Upper lobe of left lung (tissue), 6 donors: Measurements from ENCODE around the gene ABCC12. TPM values are rescaled to one million over a fixed set of nuclear protein-coding genes. Genes with fewer than 3 reads are reported as not detected.

ENCODE experiments used
- ATAC-seq, 2 donors: fragments of 200-7000 bp; cut with Tn5 transposase; one replicate each; pipeline ENCODE4 v1.9.1; 2022; ENCODE audit warnings: mild to moderate bottlenecking in 2 of 2, moderate library complexity in 2 of 2; ENCODE audit not compliant: low FRiP score in 2 of 2
- DNase-seq, 2 donors: peaks; one replicate each; pipeline ENCODE4 v3.0.0-alpha.2; 2019 to 2020
- H3K27ac ChIP-seq, 4 donors: fragments of 200-600 bp; sonication (generic); one replicate each; pipeline ENCODE4 v1.5.1; 2016 to 2019
- H3K27me3 ChIP-seq, 4 donors: fragments of 200-600 bp; sonication (generic); one replicate each; pipeline ENCODE4 v1.5.1; 2017 to 2019
- H3K36me3 ChIP-seq, 4 donors: fragments of 200-600 bp; sonication (generic); one replicate each; pipeline ENCODE4 v1.5.1; 2016 to 2019
- H3K4me1 ChIP-seq, 4 donors: fragments of 200-600 bp; sonication (generic); one replicate each; pipeline ENCODE4 v1.5.1; 2018 to 2019
- H3K4me3 ChIP-seq, 4 donors: fragments of 200-600 bp; sonication (generic); one replicate each; pipeline ENCODE4 v1.5.1; 2017 to 2019; ENCODE audit warnings: mild to moderate bottlenecking in 2 of 4, moderate library complexity in 1 of 4
- H3K9me3 ChIP-seq, 4 donors: fragments of 200-600 bp; sonication (generic); one replicate each; pipeline ENCODE4 v1.5.1; 2018 to 2019
- CTCF ChIP-seq, 6 experiments: fragments of 450-650 bp in 4 of 6; fragments of 200-600 bp in 2 of 6; sonication (generic) in 2 of 6; IDR thresholded peaks; one replicate each; pipeline ENCODE4 v1.5.1; 2016 to 2019; ENCODE audit warnings: antibody characterized with exemption in 6 of 6
- EP300 ChIP-seq, 4 donors: sonication (generic); formaldehyde crosslinking; IDR thresholded peaks; one replicate each; pipeline ENCODE4 v1.5.1; 2017; ENCODE audit warnings: antibody characterized with exemption in 4 of 4, control low read depth in 2 of 4
- POLR2A ChIP-seq, 4 donors: fragments of 450-650 bp; IDR thresholded peaks; one replicate each; pipeline ENCODE4 v1.5.1; 2016 to 2017; ENCODE audit warnings: antibody characterized with exemption in 4 of 4, mild to moderate bottlenecking in 2 of 4
- POLR2AphosphoS5 ChIP-seq, 2 donors: sonication (generic); formaldehyde crosslinking; IDR thresholded peaks; one replicate each; pipeline ENCODE4 v1.5.1; 2017; ENCODE audit warnings: antibody characterized with exemption in 2 of 2
- WGBS, 2 donors: methylation state at CpG; one replicate each; pipeline ENCODE4 v1.1.5; 2017 to 2018; 5-methylcytosine and 5-hydroxymethylcytosine counted together
- total RNA-seq, 6 donors: library from RNA; depleted of rRNA in 4 of 6; stranded (reverse); fragments of >200 nt in 4 of 6; gene quantifications; one replicate each; pipeline versions ENCODE4 v1.1.0 to v1.2.1, GENCODE V29; 2016 to 2021
- donor health status: DM: no; HTN: no; CAD: no; lungs with moderate emphysema.
- donor health status: DM: no; HTN: yes; CAD: no; lungs with severe emphysema.

The ABCC12 gene
- under 1 TPM in 1 of 6 donors, not detected in 5; 0.79 TPM for total RNA-seq

- no peaks in the 10 kb centered on the region for H3K27me3 ChIP-seq
- peak within 1 kb of the TSS in 2 of 4 donors; percentile 25 to 29 for H3K4me3 ChIP-seq
- no peaks in the 10 kb centered on the region for H3K9me3 ChIP-seq
- H3K4me1 ChIP-seq, result peaks cover 4 to 11% (median 9%) of the 10 kb centered on the region in 4 donors
- ATAC-seq (peak; percentile 3 to 26), DNase-seq (peak in 1 of 2 donors; percentile 30)
- H3K27ac ChIP-seq, result peak within 1 kb of the TSS in 1 of 4 donors; percentile 23
- H3K36me3 ChIP-seq, result no peaks in the 10 kb centered on the region
- WGBS, 2 donors, result 43 to 55% methylated on average over 19 to 24 of the region's 24 CpGs
- no peak for TF ChIP-seq CTCF (IDR thresholded peaks at IDR 0.05)
- no peak for TF ChIP-seq POLR2AphosphoS5 (IDR thresholded peaks at IDR 0.05)
- TF ChIP-seq EP300 (IDR thresholded peaks at IDR 0.05), result no peak
- TF ChIP-seq POLR2A (IDR thresholded peaks at IDR 0.05), result no peak
Observed at GRCh38 chr16:48155926-48156789, at the start of gene ABCC12. Gene ABCC12, minus strand, starts transcription at chr16:48155993. Its CDS starts 9,569 bp downstream, at chr16:48146424.

GRCh38 chr16:48204825-48205151, 49.0 kb upstream of the ABCC12 start:
- ATAC-seq (no peak), DNase-seq (no peak)
- TF ChIP-seq CTCF (IDR thresholded peaks at IDR 0.05), result no peak
- no peak for TF ChIP-seq POLR2A (IDR thresholded peaks at IDR 0.05)
- no peak for TF ChIP-seq EP300 (IDR thresholded peaks at IDR 0.05)
- no peak for TF ChIP-seq POLR2AphosphoS5 (IDR thresholded peaks at IDR 0.05)
- Histone ChIP-seq H3K27me3 (no peaks in the 10 kb centered on the region), H3K4me3 (no peak overlapping the region), H3K27ac (no peak overlapping the region), H3K9me3 (no peaks in the 10 kb centered on the region), H3K36me3 (no peaks in the 10 kb centered on the region), H3K4me1 (no peaks in the 10 kb centered on the region)
- 87 to 88% methylated on average over 6 of the region's 6 CpGs for WGBS, 2 donors

- H3K4me3 ChIP-seq, result no peak overlapping the region
- TF ChIP-seq EP300 (IDR thresholded peaks at IDR 0.05) (no peak), POLR2A (IDR thresholded peaks at IDR 0.05) (no peak), CTCF (IDR thresholded peaks at IDR 0.05) (no peak), POLR2AphosphoS5 (IDR thresholded peaks at IDR 0.05) (no peak)
- no peaks in the 10 kb centered on the region for H3K4me1 ChIP-seq
- ATAC-seq, result no peak
- whole genome bisulfite sequencing, 2 donors, result 81 to 91% methylated on average over 8 of the region's 8 CpGs
- no peaks in the 10 kb centered on the region for H3K9me3 ChIP-seq
- H3K27me3 ChIP-seq, result no peaks in the 10 kb centered on the region
- no peak for DNase-seq
- no peak overlapping the region for H3K27ac ChIP-seq
- no peaks in the 10 kb centered on the region for H3K36me3 ChIP-seq
Observed at GRCh38 chr16:48203974-48204824, 48.4 kb upstream of the ABCC12 start.

GRCh38 chr16:48201515-48202201, 45.9 kb upstream of the ABCC12 start:
- no peaks in the 10 kb centered on the region for H3K27me3 ChIP-seq
- no peaks in the 10 kb centered on the region for H3K9me3 ChIP-seq
- WGBS, 2 donors, result 70 to 78% methylated on average over 6 of the region's 6 CpGs
- ATAC-seq (no peak), DNase-seq (no peak)
- no peaks in the 10 kb centered on the region for H3K36me3 ChIP-seq
- TF ChIP-seq CTCF (IDR thresholded peaks at IDR 0.05), result no peak
- no peak for TF ChIP-seq POLR2AphosphoS5 (IDR thresholded peaks at IDR 0.05)
- no peak for TF ChIP-seq POLR2A (IDR thresholded peaks at IDR 0.05)
- TF ChIP-seq EP300 (IDR thresholded peaks at IDR 0.05), result no peak
- no peak overlapping the region for H3K4me3 ChIP-seq
- no peaks in the 10 kb centered on the region for H3K4me1 ChIP-seq
- no peak overlapping the region for H3K27ac ChIP-seq
